GM18502 (cell line): ENCODE measurements around the gene RAB6A.

Experiments used
- ATAC-seq: cut with Tn5 transposase; IDR thresholded peaks from one replicate; pipeline ENCODE4 v1.9.1; 2021; ENCODE audit warnings: mild to moderate bottlenecking; ENCODE audit not compliant: unreplicated experiment, poor library complexity

The RAB6A gene

GRCh38 chr11:73635721-73636120, 125.2 kb downstream of the RAB6A start:
- no peak for ATAC-seq

- ATAC-seq: no peak
Observed at GRCh38 chr11:73633999-73634398, 126.9 kb downstream of the RAB6A start.

- ATAC-seq: no peak
Observed at GRCh38 chr11:73632996-73633395, 127.9 kb downstream of the RAB6A start.

- no peak for ATAC-seq
Observed at GRCh38 chr11:73629907-73630306, 131.0 kb downstream of the RAB6A start.

GRCh38 chr11:73625696-73626318, 135.1 kb downstream of the RAB6A start:
- no peak for ATAC-seq
